Vagina (tissue), 2 donors: Measurements from ENCODE around the gene NLGN1. TPM values are rescaled to one million over a fixed set of nuclear protein-coding genes. Genes with fewer than 3 reads are reported as not detected.

Experiments
- DNase-seq, 2 donors: peaks; one replicate each; pipeline ENCODE4 v3.0.0-alpha.2; 2017; ENCODE audit errors: extremely low spot score in 2 of 2
- H3K27ac ChIP-seq: fragments of 200-600 bp; sonication (generic); one replicate; pipeline ENCODE4 v1.5.1; 2019
- H3K27me3 ChIP-seq: fragments of 200-600 bp; sonication (generic); one replicate; pipeline ENCODE4 v1.5.1; 2019
- H3K36me3 ChIP-seq, 2 donors: fragments of 200-600 bp; sonication (generic); one replicate each; pipeline ENCODE4 v1.5.1; 2017 to 2019
- H3K4me1 ChIP-seq: fragments of 200-600 bp; sonication (generic); one replicate; pipeline ENCODE4 v1.5.1; 2019
- H3K4me3 ChIP-seq, 2 donors: fragments of 200-600 bp; sonication (generic); 1 replicate in 1 of 2; 2 replicates in 1 of 2; pipeline ENCODE4 v1.5.1; 2016 to 2019
- H3K9me3 ChIP-seq: fragments of 200-600 bp; sonication (generic); one replicate; pipeline ENCODE4 v1.5.1; 2019
- CTCF ChIP-seq, 3 experiments: fragments of 450-650 bp in 2 of 3; fragments of 200-600 bp in 1 of 3; sonication (generic) in 1 of 3; IDR thresholded peaks; one replicate each; pipeline ENCODE4 v1.5.1; 2017 to 2019; ENCODE audit warnings: antibody characterized with exemption in 3 of 3, mild to moderate bottlenecking in 2 of 3, moderate library complexity in 2 of 3
- POLR2A ChIP-seq, 2 donors: fragments of 450-650 bp; IDR thresholded peaks; one replicate each; pipeline ENCODE4 v1.6.1; 2017; ENCODE audit warnings: antibody characterized with exemption in 2 of 2, mild to moderate bottlenecking in 2 of 2, moderate library complexity in 2 of 2
- POLR2AphosphoS5 ChIP-seq, 2 donors: sonication (generic); formaldehyde crosslinking; IDR thresholded peaks; one replicate each; pipeline ENCODE4 v1.9.0; 2017; ENCODE audit warnings: antibody characterized with exemption in 2 of 2, mild to moderate bottlenecking in 2 of 2, low read depth in 1 of 2; ENCODE audit not compliant: insufficient read depth in 1 of 2
- intact Hi-C: fragments of 100-400 bp; cut with DNase I; formaldehyde crosslinking; loops from one replicate; pipeline ENCODE4 v1.15.1; 2023
- total RNA-seq: library from RNA; depleted of rRNA; stranded (reverse); fragments of >200 nt; gene quantifications from one replicate; pipeline ENCODE4 v1.2.3, GENCODE V29; 2016

The NLGN1 gene
- total RNA-seq, 1 donor from 2014 or later, result 4.7 TPM

GRCh38 chr3:173465112-173465511 lies 67.6 kb downstream of the NLGN1 start:
- Histone ChIP-seq H3K27ac (no peak overlapping the region), H3K9me3 (no peaks in the 10 kb centered on the region), H3K36me3 (no peaks in the 10 kb centered on the region), H3K27me3 (no peaks in the 10 kb centered on the region), H3K4me1 (no peaks in the 10 kb centered on the region), H3K4me3 (no peak overlapping the region)
- TF ChIP-seq CTCF (IDR thresholded peaks at IDR 0.05) (no peak), POLR2A (IDR thresholded peaks at IDR 0.05) (no peak), POLR2AphosphoS5 (IDR thresholded peaks at IDR 0.05; ENCODE audit: insufficient read depth in 1 of 2, low read depth in 1 of 2) (no peak)
- intact Hi-C loops, result no loop called here
- DNase-seq, result no peak

- no peak overlapping the region for H3K27ac ChIP-seq
- H3K9me3 ChIP-seq, result no peaks in the 10 kb centered on the region
- TF ChIP-seq POLR2A (IDR thresholded peaks at IDR 0.05), result no peak
- no peak for TF ChIP-seq POLR2AphosphoS5 (IDR thresholded peaks at IDR 0.05; ENCODE audit: insufficient read depth in 1 of 2, low read depth in 1 of 2)
- TF ChIP-seq CTCF (IDR thresholded peaks at IDR 0.05), result no peak
- no peaks in the 10 kb centered on the region for H3K4me1 ChIP-seq
- H3K27me3 ChIP-seq, result no peaks in the 10 kb centered on the region
- DNase-seq, result no peak
- H3K36me3 ChIP-seq, result no peaks in the 10 kb centered on the region
- H3K4me3 ChIP-seq, result no peak overlapping the region
- intact Hi-C loops, result no loop called here
These were observed 68.5 kb downstream of the NLGN1 start for GRCh38 chr3:173465898-173466678.

- intact Hi-C loops, result no loop called here
- DNase-seq, result no peak
- H3K4me3 ChIP-seq, result no peak overlapping the region
- H3K9me3 ChIP-seq, result no peaks in the 10 kb centered on the region
- H3K4me1 ChIP-seq, result no peaks in the 10 kb centered on the region
- no peak overlapping the region for H3K27ac ChIP-seq
- no peaks in the 10 kb centered on the region for H3K36me3 ChIP-seq
- TF ChIP-seq CTCF (IDR thresholded peaks at IDR 0.05), result no peak
- no peak for TF ChIP-seq POLR2AphosphoS5 (IDR thresholded peaks at IDR 0.05; ENCODE audit: insufficient read depth in 1 of 2, low read depth in 1 of 2)
- TF ChIP-seq POLR2A (IDR thresholded peaks at IDR 0.05), result no peak
- H3K27me3 ChIP-seq, result no peaks in the 10 kb centered on the region
These were observed 70.0 kb downstream of the NLGN1 start for GRCh38 chr3:173467501-173467900.

- no peak for TF ChIP-seq CTCF (IDR thresholded peaks at IDR 0.05)
- TF ChIP-seq POLR2A (IDR thresholded peaks at IDR 0.05), result no peak
- no peak for TF ChIP-seq POLR2AphosphoS5 (IDR thresholded peaks at IDR 0.05; ENCODE audit: insufficient read depth in 1 of 2, low read depth in 1 of 2)
- Histone ChIP-seq H3K4me1 (no peaks in the 10 kb centered on the region), H3K9me3 (no peaks in the 10 kb centered on the region), H3K27ac (no peak overlapping the region), H3K27me3 (no peaks in the 10 kb centered on the region), H3K4me3 (no peak overlapping the region), H3K36me3 (no peaks in the 10 kb centered on the region)
- intact Hi-C loops, result no loop called here
- no peak for DNase-seq
These were observed 75.7 kb downstream of the NLGN1 start for GRCh38 chr3:173473237-173473636.

GRCh38 chr3:173479301-173479700 lies 81.8 kb downstream of the NLGN1 start:
- Histone ChIP-seq H3K36me3 (no peaks in the 10 kb centered on the region), H3K27me3 (no peaks in the 10 kb centered on the region), H3K9me3 (no peaks in the 10 kb centered on the region), H3K4me1 (no peaks in the 10 kb centered on the region), H3K4me3 (no peak overlapping the region), H3K27ac (no peak overlapping the region)
- TF ChIP-seq POLR2AphosphoS5 (IDR thresholded peaks at IDR 0.05; ENCODE audit: insufficient read depth in 1 of 2, low read depth in 1 of 2), result no peak
- no peak for TF ChIP-seq CTCF (IDR thresholded peaks at IDR 0.05)
- DNase-seq, result no peak
- intact Hi-C loops, result no loop called here
